DMS114 treated with DMSO at 0.1 percent for 48 hours (cell line): ENCODE results near the gene NELL2.

Source experiments
- DNase-seq: peaks from one replicate; lab custom pipeline; 2025; ENCODE audit not compliant: unreplicated experiment; lab: John Stamatoyannopoulos, UW

Gene NELL2

DNA sequence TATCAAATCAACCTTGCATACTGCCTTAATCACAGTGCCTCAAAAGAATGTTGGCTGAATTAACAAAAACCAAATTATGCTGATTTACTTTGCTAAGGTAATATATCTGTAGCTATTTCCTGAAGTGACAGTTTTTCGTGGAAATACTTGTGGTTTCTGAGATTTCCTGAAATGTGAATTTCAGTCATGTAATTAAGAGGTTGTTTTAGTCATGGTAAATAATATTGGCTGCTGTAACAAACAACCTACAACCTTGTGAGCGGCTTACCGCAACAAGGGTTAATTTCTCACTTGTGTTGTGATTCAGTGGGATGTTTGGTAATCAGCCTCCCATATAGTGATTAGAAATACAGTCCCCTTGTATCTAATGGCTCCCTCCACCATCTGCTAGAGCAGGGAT lies 387.9 kb downstream of the NELL2 start:
- DNase-seq: no peak

DNA sequence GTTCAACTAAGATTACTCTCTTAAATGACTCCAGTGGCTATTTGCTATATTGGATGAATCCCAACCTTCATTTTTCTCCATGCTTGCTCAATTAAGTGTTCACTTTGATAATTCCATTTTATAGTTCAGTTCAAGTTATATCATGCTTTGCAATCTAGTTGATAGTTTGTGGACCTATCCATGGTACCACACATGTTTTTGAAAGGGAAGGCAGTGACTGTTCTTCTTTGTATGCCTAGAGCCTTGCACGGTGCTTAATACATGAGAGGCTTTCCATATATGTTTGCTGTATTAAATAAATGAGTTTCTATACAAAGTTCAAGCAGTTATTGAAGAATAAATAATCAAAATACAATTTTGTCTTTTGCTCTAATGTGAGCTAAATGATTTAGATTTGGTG lies 391.3 kb downstream of the NELL2 start:
- no peak for DNase-seq

DNA sequence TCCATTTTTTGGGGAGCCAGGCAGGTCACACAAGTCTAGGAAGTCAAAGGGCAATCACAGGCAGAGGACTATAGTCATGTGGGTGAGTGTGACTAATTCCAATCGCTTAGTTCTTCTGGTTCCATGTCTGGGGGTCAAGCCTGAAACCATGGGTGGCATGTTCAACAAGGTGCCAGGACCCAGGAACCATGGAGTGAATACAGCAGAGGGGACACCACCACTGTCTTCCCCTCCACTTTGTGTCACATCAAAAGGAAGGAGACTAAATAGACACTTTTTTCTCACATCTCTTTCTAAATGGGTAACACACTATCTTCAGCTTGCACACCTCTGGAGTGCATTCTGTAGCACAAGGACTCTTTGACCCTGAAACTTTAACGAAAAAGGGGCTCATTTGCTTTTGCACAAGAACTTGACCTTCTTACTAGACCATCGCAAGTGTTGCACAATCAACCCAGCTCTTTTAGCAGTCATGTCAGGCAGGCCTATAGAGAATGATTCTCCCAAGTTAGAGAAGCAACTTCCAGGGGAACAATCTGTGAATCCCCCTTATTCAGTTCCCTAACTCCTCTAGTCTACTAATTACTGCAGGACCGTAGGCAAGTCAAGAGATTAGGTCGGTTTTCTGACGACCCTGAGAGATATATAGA lies 398.7 kb downstream of the NELL2 start:
- no peak for DNase-seq

DNA sequence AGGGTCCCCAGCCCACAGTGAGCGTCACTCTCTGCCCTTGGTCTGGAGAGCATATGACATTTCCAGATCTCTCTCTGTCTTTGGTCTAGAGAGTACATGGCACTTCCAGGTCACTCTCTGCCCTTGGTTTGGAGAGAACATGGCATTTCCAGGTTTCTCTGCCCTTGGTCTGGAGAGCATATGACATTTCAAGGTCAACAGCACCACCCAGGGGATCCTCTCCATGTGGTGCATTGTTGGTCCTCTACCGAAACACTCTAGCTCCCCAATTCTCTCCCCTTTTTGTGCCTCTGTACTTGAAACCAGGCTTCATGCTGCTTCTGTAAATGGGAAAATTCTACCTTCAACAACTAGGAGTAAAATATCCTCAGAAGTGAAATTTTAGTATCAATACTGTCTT lies 399.4 kb downstream of the NELL2 start:
- DNase-seq: no peak

DNA sequence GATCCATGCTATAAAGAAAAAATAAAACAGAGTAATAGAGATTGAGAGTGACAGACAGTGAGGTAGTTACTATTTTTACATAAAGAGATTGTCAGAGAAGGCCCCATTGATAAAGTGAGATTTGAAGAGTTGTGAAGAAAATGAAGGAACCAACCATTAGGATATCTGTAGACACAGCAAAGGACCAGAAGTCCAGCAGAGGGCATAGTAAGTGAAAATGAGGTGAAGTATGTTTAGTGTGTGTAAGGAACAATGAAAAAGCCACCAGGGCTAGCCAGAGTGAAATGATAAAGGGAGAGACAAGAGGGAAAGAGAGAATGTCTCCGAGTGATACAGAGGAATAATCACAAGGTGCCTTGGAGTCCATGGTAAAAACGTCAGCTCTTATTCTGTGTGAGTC lies 411.0 kb downstream of the NELL2 start:
- no peak for DNase-seq

DNA sequence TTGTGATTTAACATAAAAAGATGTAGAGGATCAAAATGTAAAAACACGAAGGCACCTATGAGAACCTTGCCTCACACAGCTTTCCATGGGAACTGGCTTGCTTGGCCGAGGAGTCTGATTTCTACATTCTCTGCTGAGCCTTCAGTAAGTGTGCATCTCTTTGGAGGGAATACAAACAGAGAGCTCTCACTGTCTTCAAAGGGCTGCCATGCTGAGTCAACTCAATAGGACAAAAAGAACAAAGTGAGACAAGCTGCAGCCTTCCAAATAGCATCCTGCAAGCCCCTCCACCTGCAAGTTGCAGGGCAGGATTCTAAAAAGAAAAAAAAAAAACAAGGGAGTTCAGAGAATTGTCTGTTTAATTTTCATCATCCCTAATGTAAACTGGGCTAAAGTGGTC lies 411.9 kb downstream of the NELL2 start:
- no peak for DNase-seq

DNA sequence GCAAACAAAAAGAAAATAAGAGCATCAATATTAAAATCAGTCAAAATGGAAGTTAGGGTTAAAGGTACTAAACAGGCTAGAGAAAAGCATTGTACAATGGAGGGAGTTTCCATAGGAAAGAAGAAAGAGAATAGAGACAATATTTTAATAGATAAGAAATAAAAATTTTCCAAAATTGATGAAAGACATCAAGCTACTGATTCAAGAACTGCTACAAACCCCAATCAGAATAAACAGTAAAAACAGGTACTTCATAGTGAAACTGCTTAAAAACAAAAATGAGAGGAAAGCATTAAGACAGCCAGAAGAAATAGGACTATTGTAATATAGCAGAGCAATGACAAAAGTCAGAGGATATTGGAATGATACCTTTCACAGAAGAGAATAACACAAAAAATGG lies 413.4 kb downstream of the NELL2 start:
- DNase-seq: no peak

DNA sequence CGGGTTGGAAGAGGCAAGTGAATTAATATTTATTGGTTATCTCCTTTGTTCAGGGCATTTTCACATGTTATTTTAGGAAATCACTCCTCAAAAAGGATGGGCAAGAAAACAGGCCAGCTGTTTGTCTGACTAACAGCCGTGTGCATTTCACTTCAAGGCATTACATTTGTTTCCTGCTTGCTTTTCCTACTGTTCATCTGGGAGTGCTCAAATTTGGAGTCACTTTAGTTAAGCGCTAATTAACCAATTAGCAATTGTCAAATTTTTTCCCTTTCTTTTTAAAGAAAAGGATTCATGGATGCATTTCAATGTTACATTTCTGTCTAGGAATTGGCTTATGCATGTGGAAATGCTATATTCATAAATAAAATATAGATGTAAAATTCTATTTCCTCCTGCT lies 415.9 kb downstream of the NELL2 start:
- no peak for DNase-seq

DNA sequence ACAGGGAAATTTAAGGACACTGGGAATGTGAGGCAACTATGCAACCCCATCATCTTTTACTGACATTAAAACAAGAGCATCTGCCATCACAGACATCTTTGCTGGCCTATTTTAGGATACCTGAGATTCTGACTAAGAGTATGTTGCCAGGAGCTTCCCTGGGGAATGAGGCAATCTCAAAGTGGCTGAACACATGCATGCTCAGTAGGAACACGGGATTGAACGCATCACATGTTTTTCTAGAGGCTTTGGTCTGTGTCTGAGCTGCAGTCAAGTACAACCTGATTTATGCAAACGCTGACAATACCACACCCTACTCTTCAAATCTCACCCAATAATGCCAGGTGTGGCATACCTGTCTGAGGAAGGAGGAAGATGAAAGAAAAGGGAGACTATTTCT lies 416.5 kb downstream of the NELL2 start:
- DNase-seq: no peak
